Naive thymus-derived CD4-positive, alpha-beta T cell (primary cell): ENCODE data around the gene AMBP. TPM values are rescaled to one million over a fixed set of nuclear protein-coding genes. Genes with fewer than 3 reads are reported as not detected.
"Not testable (repeated sequence)": the region's sequence is repeated elsewhere in the genome, so short reads cannot be mapped to it uniquely, and the experiment has no call there.

Source experiments
- ATAC-seq: fragments of 150-1000 bp; cut with Tn5 transposase; 2 replicates; pipeline ENCODE4 v1.10.0; 2021; ENCODE audit warnings: mild to moderate bottlenecking, moderate library complexity
- CTCF ChIA-PET: fragments of 350-600 bp; sonication (Branson Sonifier 250); formaldehyde crosslinking; loops from one replicate; lab custom pipeline; 2021; ENCODE audit warnings: antibody characterized with exemption; lab: Charles Lee
- POLR2A ChIA-PET: fragments of 350-600 bp; sonication (Branson Sonifier 250); formaldehyde crosslinking; loops from one replicate; lab custom pipeline; 2021; ENCODE audit warnings: antibody characterized with exemption, inconsistent platforms; lab: Charles Lee
- DNase-seq, 9 donors: peaks; one replicate each; pipeline versions ENCODE4 v3.0.0 to v3.0.0-alpha.2; 2020 to 2022; ENCODE audit warnings: mixed read lengths in 1 of 9
- H3K27ac ChIP-seq: one replicate; pipeline ENCODE4 v1.7.0; 2013; ENCODE audit warnings: mild to moderate bottlenecking, low read depth, low read length, moderate library complexity
- H3K27me3 ChIP-seq, 2 donors: one replicate each; pipeline ENCODE4 v1.7.0; 2013; ENCODE audit warnings: low read length in 2 of 2, mild to moderate bottlenecking in 2 of 2, moderate library complexity in 2 of 2; ENCODE audit not compliant: control insufficient read depth in 2 of 2, insufficient read depth in 2 of 2
- H3K36me3 ChIP-seq, 3 experiments: 1 replicate in 2 of 3; 2 replicates in 1 of 3; pipeline ENCODE4 v1.7.0; 2013; ENCODE audit warnings: low read length in 3 of 3, mild to moderate bottlenecking in 3 of 3, moderate library complexity in 1 of 3; ENCODE audit not compliant: insufficient read depth in 3 of 3, control insufficient read depth in 2 of 3
- H3K4me1 ChIP-seq, 2 donors: one replicate each; pipeline ENCODE4 v1.7.0; 2013; ENCODE audit warnings: low read length in 2 of 2, mild to moderate bottlenecking in 2 of 2, moderate library complexity in 1 of 2; ENCODE audit not compliant: control insufficient read depth in 2 of 2, insufficient read depth in 2 of 2
- H3K4me3 ChIP-seq: 2 replicates; pipeline ENCODE4 v1.7.0; 2013; ENCODE audit warnings: mild to moderate bottlenecking, low read length
- H3K9me3 ChIP-seq, 3 experiments: 1 replicate in 2 of 3; 2 replicates in 1 of 3; pipeline ENCODE4 v1.7.0; 2013; ENCODE audit warnings: low read length in 3 of 3; ENCODE audit not compliant: control insufficient read depth in 2 of 3
- H3K27ac Mint-ChIP-seq, 9 donors: one replicate each; pipeline ENCODE4 v1.8.0; 2020 to 2022; ENCODE audit warnings: mixed read lengths in 9 of 9, mild to moderate bottlenecking in 8 of 9, moderate library complexity in 5 of 9, inconsistent platforms in 2 of 9
- H3K27me3 Mint-ChIP-seq, 5 donors: one replicate each; pipeline ENCODE4 v1.8.0; 2021 to 2022; ENCODE audit warnings: mixed read lengths in 5 of 5, mild to moderate bottlenecking in 1 of 5
- H3K36me3 Mint-ChIP-seq, 5 donors: one replicate each; pipeline ENCODE4 v1.8.0; 2020 to 2022; ENCODE audit warnings: mixed read lengths in 5 of 5, mild to moderate bottlenecking in 3 of 5, inconsistent platforms in 1 of 5
- H3K4me1 Mint-ChIP-seq, 7 donors: one replicate each; pipeline ENCODE4 v1.8.0; 2020 to 2022; ENCODE audit warnings: mixed read lengths in 7 of 7, mild to moderate bottlenecking in 3 of 7, inconsistent platforms in 1 of 7
- H3K4me3 Mint-ChIP-seq, 10 donors: one replicate each; pipeline ENCODE4 v1.8.0; 2020 to 2022; ENCODE audit warnings: mild to moderate bottlenecking in 10 of 10, mixed read lengths in 10 of 10, moderate library complexity in 6 of 10, inconsistent platforms in 2 of 10
- H3K9me3 Mint-ChIP-seq, 11 donors: one replicate each; pipeline ENCODE4 v1.8.0; 2020 to 2022; ENCODE audit warnings: mixed read lengths in 11 of 11, mild to moderate bottlenecking in 4 of 11, inconsistent platforms in 1 of 11, moderate library complexity in 1 of 11
- intact Hi-C, 2 donors: fragments of 100-400 bp; cut with micrococcal nuclease; formaldehyde crosslinking; loops; one replicate each; pipeline ENCODE4 v1.15.1; 2023
- polyA plus RNA-seq, 2 donors: library from polyadenylated mRNA; unstranded; fragments of 300-500 nt; fragmentation: Illumina TruSeq; gene quantifications; one replicate each; pipeline ENCODE4 v1.2.3, GENCODE V29; 2021
- total RNA-seq, 6 experiments: library from RNA in 5 of 6; stranded (reverse) in 5 of 6; gene quantifications; 1 replicate in 5 of 6; 2 replicates in 1 of 6; pipeline ENCODE4 v1.2.3 and lab custom pipeline; 2021 to 2026

Gene AMBP
- total and polyA plus RNA-seq, 7 experiments from 2014 or later = not detected

DNA sequence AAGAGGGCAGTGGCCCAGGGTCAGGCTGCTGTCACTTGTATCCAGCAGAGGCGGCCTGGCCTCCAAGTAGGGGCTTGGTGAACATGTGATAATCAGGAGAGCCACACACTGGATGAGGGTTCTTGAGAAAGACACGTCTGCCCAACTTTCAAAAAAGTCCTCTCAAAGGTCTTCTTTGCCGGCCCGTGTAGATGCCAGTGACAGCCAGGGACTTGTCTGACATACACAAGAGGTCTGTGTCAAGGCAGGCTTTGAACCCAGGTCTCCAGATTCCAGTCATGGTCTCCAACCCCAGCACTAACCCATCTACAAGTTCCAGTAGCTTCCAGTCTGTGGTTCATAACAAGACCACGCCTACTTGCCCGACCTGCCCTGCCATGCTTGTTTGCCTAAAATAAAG lies 7.9 kb upstream of the AMBP start:
- CTCF ChIA-PET = no interaction called here
- DNase-seq = no peak
- no peaks in the 10 kb centered on the region for H3K27me3 ChIP-seq
- no peaks in the 10 kb centered on the region for H3K36me3 Mint-ChIP-seq
- H3K4me3 Mint-ChIP-seq = no peak overlapping the region
- peaks cover 0 to 3% (median 0%) of the 10 kb centered on the region in 11 donors for H3K9me3 Mint-ChIP-seq
- H3K9me3 ChIP-seq = no peaks in the 10 kb centered on the region
- no peaks in the 10 kb centered on the region for H3K4me1 ChIP-seq
- H3K27ac ChIP-seq = no peak overlapping the region
- peaks cover 0 to 13% (median 6%) of the 10 kb centered on the region in 5 donors for H3K27me3 Mint-ChIP-seq
- H3K4me3 ChIP-seq = no peak overlapping the region
- peaks cover 0 to 2% (median 0%) of the 10 kb centered on the region in 7 donors for H3K4me1 Mint-ChIP-seq
- intact Hi-C loops = no loop called here
- no peak overlapping the region for H3K27ac Mint-ChIP-seq
- no peak for ATAC-seq
- POLR2A ChIA-PET = no interaction called here
- no peaks in the 10 kb centered on the region for H3K36me3 ChIP-seq

DNA sequence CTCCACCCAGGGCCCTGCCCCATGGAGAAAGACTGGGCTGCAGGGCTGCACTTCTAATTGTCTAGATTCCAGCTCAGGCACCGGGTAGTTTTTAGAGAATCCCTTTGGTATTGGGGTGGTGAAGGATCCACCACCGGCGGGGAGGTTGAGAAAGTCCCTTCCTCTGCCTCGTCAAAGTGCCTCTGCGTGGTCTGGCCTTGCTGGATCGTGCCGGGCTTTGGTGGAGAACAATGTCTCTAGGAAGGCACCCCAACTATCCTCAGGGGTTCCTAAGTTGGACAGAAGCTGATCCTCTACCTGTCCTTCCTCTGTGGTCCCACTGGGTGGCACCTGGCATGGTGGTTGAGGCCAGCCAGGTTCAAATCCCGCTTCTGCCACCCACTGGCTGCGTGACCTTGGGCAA lies 7.3 kb upstream of the AMBP start:
- peaks cover 0 to 2% (median 0%) of the 10 kb centered on the region in 7 donors for H3K4me1 Mint-ChIP-seq
- ChIA-PET POLR2A (no interaction called here), CTCF (no interaction called here)
- no peaks in the 10 kb centered on the region for H3K27me3 ChIP-seq
- H3K36me3 ChIP-seq = no peaks in the 10 kb centered on the region
- no peaks in the 10 kb centered on the region for H3K9me3 ChIP-seq
- no peak overlapping the region for H3K4me3 ChIP-seq
- DNase-seq (no peak), ATAC-seq (no peak)
- no peaks in the 10 kb centered on the region for H3K36me3 Mint-ChIP-seq
- no peak overlapping the region for H3K27ac Mint-ChIP-seq
- H3K4me1 ChIP-seq = no peaks in the 10 kb centered on the region
- H3K9me3 Mint-ChIP-seq = peaks cover 0 to under 1% (median 0%) of the 10 kb centered on the region in 11 donors
- H3K27ac ChIP-seq = no peak overlapping the region
- intact Hi-C loops = no loop called here
- peaks cover 0 to 8% (median 4%) of the 10 kb centered on the region in 5 donors for H3K27me3 Mint-ChIP-seq
- no peak overlapping the region for H3K4me3 Mint-ChIP-seq

DNA sequence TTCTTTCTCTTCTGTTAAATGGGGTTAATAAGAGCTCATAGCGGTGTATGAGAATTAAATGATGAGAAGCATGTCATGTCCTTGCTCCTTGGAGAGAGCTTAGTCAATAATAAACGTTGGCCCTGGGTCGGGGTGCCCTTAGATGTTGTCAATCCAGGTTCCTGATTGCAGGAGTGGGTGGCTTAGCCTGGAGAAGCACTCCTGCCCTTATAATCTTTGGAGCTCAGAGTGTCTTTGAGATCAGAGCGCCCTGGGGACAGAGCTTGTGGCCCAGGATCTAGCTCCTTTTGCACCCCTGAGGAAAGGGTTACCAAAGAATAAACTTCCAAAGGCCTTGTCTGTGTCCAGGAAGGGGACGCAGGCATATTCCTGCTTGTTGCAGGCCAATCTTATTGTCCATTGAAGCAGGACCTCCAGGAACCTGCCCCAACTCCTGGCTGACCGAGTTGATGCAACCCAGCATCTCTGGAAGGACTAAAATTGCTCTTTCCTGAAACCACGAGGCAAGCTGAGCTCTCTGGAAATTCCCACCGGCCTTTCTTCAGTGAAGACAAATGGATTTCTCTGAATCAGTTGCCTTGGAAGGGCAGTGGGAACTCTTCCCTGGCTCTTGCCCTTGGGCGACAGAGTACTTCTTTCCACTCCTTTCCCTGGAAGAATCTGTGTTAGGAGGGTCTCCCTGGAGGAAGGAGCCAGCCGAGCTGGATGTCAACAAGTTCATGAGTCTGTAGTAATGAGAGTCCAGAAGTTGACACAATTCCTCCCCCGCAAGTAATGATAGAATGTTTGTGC lies 6.4 kb upstream of the AMBP start:
- H3K9me3 ChIP-seq = no peaks in the 10 kb centered on the region
- Mint-ChIP-seq H3K27ac (no peak overlapping the region), H3K36me3 (no peaks in the 10 kb centered on the region), H3K4me3 (no peak overlapping the region), H3K4me1 (peaks cover 0 to 2% (median 0%) of the 10 kb centered on the region in 7 donors), H3K27me3 (peaks cover 0 to 4% (median 2%) of the 10 kb centered on the region in 5 donors), H3K9me3 (no peaks in the 10 kb centered on the region)
- no peaks in the 10 kb centered on the region for H3K36me3 ChIP-seq
- CTCF ChIA-PET = interaction anchor here (1.5 kb wide), 1 partner anchor 207 kb away, joined by 10 read pairs; no protein-coding TSS in a partner anchor
- H3K4me1 ChIP-seq = no peaks in the 10 kb centered on the region
- ATAC-seq (no peak), DNase-seq (no peak)
- H3K4me3 ChIP-seq = no peak overlapping the region
- H3K27ac ChIP-seq = no peak overlapping the region
- H3K27me3 ChIP-seq = no peaks in the 10 kb centered on the region
- intact Hi-C loops = no loop called here
- POLR2A ChIA-PET = no interaction called here

DNA sequence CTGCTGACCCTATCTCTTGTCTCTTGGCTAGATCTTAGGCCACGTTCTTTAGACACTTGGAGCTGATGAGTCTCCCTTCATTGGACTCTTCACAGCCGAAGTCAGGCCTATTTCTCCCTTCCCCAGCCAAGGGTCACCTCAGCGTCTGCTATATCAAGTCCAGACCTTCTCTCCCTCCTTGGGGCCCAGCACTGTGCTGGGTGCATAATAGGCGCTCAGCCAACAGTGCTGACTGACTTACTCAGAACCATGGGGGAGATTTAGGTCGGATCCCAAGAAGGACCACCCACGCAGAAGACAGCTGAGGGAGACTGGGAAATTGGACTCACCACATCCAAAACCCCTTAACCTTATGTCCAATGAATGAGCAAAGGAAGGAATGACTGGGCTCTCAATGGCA lies 5.6 kb upstream of the AMBP start:
- intact Hi-C loops = no loop called here
- Mint-ChIP-seq H3K27me3 (peaks cover 0 to 4% (median 0%) of the 10 kb centered on the region in 5 donors), H3K4me3 (no peak overlapping the region), H3K27ac (no peak overlapping the region), H3K36me3 (no peaks in the 10 kb centered on the region), H3K9me3 (no peaks in the 10 kb centered on the region), H3K4me1 (peaks cover 0 to 2% (median 0%) of the 10 kb centered on the region in 7 donors)
- H3K4me3 ChIP-seq = no peak overlapping the region
- no peaks in the 10 kb centered on the region for H3K9me3 ChIP-seq
- ChIA-PET CTCF (interaction anchor here (0.7 to 2.7 kb wide), 8 partner anchors 20 to 570 kb away, joined by 3 to 22 read pairs (median 3); no protein-coding TSS in a partner anchor), POLR2A (no interaction called here)
- no peak for ATAC-seq
- DNase-seq = no peak
- no peaks in the 10 kb centered on the region for H3K36me3 ChIP-seq
- H3K27ac ChIP-seq = no peak overlapping the region
- H3K27me3 ChIP-seq = no peaks in the 10 kb centered on the region
- no peaks in the 10 kb centered on the region for H3K4me1 ChIP-seq

DNA sequence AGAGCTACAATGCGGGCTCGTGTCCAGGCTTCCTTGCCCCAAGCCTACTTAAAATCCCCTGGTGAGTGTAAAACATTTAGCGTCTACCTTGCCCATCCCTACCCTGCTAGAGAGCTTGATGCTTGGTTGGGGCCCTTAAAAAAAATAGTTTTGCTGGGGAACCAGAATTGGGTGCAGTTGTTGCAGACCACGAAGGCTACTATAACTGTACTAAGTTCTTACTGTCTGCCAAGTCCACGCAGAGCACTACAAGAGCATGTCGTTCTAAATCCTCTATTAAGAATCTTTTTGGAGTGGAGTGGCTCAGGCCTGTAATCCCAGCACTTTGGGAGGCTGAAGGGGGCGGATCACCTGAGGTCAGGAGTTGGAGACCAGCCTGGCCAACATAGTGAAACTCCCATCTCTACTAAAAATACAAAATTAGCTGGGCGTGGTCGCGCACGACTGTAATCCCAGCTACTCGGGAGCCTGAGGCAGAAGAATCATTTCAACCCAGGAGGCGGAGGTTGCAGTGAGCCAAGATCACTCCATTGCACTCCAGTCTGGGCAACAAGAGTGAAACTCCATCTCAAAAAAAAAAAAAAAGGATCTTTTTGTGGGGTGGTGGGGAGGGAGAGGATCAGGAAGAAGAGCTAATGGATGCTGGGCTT lies 4.8 kb upstream of the AMBP start:
- DNase-seq, H3K27ac Mint-ChIP-seq, H3K27me3 Mint-ChIP-seq, H3K27me3 ChIP-seq, H3K9me3 Mint-ChIP-seq, H3K4me1 ChIP-seq, ATAC-seq, H3K9me3 ChIP-seq, POLR2A ChIA-PET, H3K27ac ChIP-seq, H3K4me3 Mint-ChIP-seq, H3K36me3 Mint-ChIP-seq, H3K4me1 Mint-ChIP-seq, H3K4me3 ChIP-seq, H3K36me3 ChIP-seq: not testable (repeated sequence)
- intact Hi-C loops = loop anchor here (1.0 kb wide), 3 partner anchors 72 to 222 kb away; partner anchors contain the start of gene COL27A1 (in 1 of the 2)
- CTCF ChIA-PET = interaction anchor here (0.7 to 2.7 kb wide), 7 partner anchors 11 to 571 kb away, joined by 3 to 22 read pairs (median 5); no protein-coding TSS in a partner anchor

DNA sequence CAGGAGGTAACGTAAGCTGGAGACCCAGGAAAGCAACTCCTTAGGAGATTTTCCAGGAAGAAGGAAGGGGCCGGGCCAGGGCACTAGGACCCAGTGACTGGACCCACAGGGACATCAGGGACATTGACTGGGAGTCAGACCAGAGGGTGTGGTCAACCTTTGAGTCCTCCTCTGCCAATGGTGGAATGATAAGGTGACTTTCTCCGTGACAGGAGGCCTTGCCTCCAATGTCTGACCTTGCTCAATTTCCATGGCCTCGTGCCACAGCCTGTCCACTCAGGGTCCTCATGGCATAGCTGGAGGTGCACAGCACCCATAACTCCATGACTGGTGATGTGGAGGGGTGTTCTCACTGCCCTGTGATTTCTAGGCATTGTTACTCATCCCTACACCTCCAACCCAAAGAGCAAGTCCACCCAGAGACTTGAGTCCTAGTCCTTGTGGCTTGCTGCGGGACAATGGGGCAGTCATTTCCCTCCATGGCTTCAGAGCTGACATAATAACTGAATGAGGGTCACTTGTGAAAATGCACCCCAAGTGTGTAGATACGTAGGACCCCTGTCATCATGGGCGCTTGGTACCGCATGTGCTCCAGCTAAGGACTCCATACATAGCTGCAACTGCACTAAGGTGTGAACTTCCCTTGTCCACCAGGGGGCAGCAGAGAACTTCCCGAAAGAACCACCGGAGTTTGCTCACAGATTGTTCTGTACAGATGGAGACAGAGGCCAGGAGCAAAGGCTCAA lies 4.1 kb upstream of the AMBP start:
- CTCF ChIA-PET = interaction anchor here (0.5 to 2.7 kb wide), 7 partner anchors 10 to 986 kb away, joined by 3 to 22 read pairs (median 5); no protein-coding TSS in a partner anchor
- no peak overlapping the region for H3K4me3 ChIP-seq
- Mint-ChIP-seq H3K9me3 (no peaks in the 10 kb centered on the region), H3K27ac (no peak overlapping the region), H3K36me3 (no peaks in the 10 kb centered on the region), H3K4me3 (no peak overlapping the region), H3K27me3 (peaks cover 0 to 4% (median 3%) of the 10 kb centered on the region in 5 donors), H3K4me1 (peaks cover 0 to 4% (median 0%) of the 10 kb centered on the region in 7 donors)
- POLR2A ChIA-PET = no interaction called here
- DNase-seq = peak; percentile 42 to 79 (median 67)
- H3K27me3 ChIP-seq = no peaks in the 10 kb centered on the region
- H3K4me1 ChIP-seq = no peaks in the 10 kb centered on the region
- H3K36me3 ChIP-seq = no peaks in the 10 kb centered on the region
- intact Hi-C loops = loop anchor here (1.0 kb wide), 3 partner anchors 73 to 223 kb away; partner anchors contain the start of gene COL27A1 (in 1 of the 2)
- ATAC-seq = peak; percentile 75
- no peaks in the 10 kb centered on the region for H3K9me3 ChIP-seq
- no peak overlapping the region for H3K27ac ChIP-seq
